Heart left ventricle (tissue), 13 donors: ENCODE measurements around the gene ITIH6.

Experiments used
- CTCF ChIP-seq, 12 donors: fragments of 200-600 bp; sonication (generic) in 4 of 12; IDR thresholded peaks; one replicate each; pipeline versions ENCODE4 v1.5.0 to v1.8.0; 2018 to 2022; ENCODE audit warnings: antibody characterized with exemption in 12 of 12, mild to moderate bottlenecking in 5 of 12
- POLR2A ChIP-seq, 2 donors: fragments of 450-650 bp; IDR thresholded peaks; one replicate each; pipeline ENCODE4 v1.6.1; 2017; ENCODE audit warnings: antibody characterized with exemption in 2 of 2, mild to moderate bottlenecking in 2 of 2, moderate library complexity in 2 of 2
- donor health status: ischemic (EF 13 %, LVEDD 7.1; RV severe dilation, severe dysfunction).
- donor health status: DM: no; HTN: yes; CAD: no.
- donor health status: DM: no; HTN: no; CAD: no.
- donor health status: ischemic (EF 25% LVEDD 6.9; RV normal size, moderate dysfunction).
- donor health status: ischemic (EF 25% LVEDD 5.7; RV mildly dilated, moderate dysfunction).
- donor health status: ischemic (EF 35%, LVEDD 5.7; RV mildly dilated, moderate dysfunction).
- donor health status: nonischemic (EF 11% LVEDD 7.7; RV severe dilation, severe dysfunction).
- donor health status: DM: yes; HTN: yes; CAD: no.
- donor health status: PGD.
- donor health status: ischemic (EF 29% LVEDD 5.4; RV normal size, mild dysfunction).
- donor health status: nonischemic (EF 23%, LVEDD 6.1; RV moderate dilation, normal function).

- no peak for TF ChIP-seq POLR2A (IDR thresholded peaks at IDR 0.05)
- no peak for TF ChIP-seq CTCF (IDR thresholded peaks at IDR 0.05)
These were observed 991 bp upstream of the ITIH6 start for GRCh38 chrX:54799046-54799445.
